ENCODE measurements around the gene AQP3.
"Not testable (repeated sequence)": the region's sequence is repeated elsewhere in the genome, so short reads cannot be mapped to it uniquely, and the experiment has no call there.

The AQP3 gene

GRCh38 chr9:33440204-33440603, 7.2 kb downstream of the AQP3 start:
- FAIRE-seq, result no peak

DNA sequence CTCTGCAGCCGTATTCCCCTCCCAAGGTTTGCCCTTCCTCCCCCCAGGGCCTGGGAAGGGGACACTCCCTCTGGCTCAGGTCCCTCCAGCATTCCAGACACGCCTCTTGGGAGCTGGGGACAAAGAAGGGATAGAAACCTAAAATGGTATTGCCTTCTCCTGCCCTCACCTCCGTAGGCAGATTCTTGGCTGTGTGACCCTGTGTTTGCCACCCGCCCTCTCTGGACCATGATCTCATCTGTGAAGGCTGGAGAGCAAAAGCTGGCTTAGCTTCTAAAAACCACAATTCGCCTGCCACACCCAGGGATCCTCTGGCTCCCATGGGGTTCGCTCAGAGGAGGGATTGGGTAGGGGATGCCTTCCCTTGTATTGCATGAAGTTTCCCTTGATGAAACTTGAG, 7.7 kb downstream of the AQP3 start:
- no peak for FAIRE-seq

GRCh38 chr9:33438926-33439680, 8.3 kb downstream of the AQP3 start:
- FAIRE-seq, result no peak

- FAIRE-seq, result no peak
Observed at GRCh38 chr9:33437898-33438297, 9.5 kb downstream of the AQP3 start.

DNA sequence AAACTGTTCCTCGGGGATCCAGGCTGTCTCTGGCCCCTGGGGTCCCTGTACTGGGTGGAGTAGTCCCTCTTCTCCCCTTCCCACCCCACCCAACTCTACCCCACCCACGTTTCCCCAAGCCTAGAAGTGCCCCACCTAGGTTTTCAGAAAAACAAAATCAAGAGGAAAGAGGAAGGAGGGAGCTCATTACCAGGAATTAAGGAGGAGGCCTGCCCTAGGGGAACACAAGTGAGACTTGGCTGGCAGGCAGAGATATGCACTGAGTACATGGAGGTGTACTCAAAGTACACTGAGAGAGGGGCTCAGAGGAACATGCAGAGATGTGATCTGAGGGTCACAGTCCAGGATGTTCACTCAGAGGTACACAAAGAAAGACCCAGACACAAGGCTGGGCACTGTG, 10.2 kb downstream of the AQP3 start:
- no peak for FAIRE-seq

- FAIRE-seq, result no peak
Observed at GRCh38 chr9:33436445-33436844, 10.9 kb downstream of the AQP3 start.

DNA sequence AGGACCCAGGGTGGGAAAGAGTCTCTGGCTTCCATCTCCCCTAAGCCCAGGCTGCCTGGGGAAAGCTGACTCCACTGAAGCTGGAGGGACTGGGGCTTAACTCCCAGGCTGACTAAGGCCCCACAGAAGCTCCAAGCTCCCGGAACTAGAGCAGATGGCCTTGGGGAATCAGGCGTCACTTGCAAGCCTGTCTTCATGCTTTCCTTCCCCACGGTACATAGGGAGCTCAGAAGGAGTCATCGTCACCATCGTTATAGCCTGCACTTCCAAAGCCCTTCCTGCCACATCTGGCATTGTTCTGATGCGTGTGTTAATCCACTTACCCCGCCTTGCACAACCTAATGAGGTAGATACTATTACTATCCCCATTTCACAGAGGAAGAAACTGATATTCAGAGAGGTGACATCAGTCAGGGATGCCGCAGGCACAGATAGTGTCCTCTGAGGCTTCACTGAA, 11.5 kb downstream of the AQP3 start:
- no peak for FAIRE-seq

GRCh38 chr9:33434317-33435105, 12.9 kb downstream of the AQP3 start:
- FAIRE-seq, result no peak

- no peak for FAIRE-seq
Observed at GRCh38 chr9:33433871-33434270, 13.5 kb downstream of the AQP3 start.

DNA sequence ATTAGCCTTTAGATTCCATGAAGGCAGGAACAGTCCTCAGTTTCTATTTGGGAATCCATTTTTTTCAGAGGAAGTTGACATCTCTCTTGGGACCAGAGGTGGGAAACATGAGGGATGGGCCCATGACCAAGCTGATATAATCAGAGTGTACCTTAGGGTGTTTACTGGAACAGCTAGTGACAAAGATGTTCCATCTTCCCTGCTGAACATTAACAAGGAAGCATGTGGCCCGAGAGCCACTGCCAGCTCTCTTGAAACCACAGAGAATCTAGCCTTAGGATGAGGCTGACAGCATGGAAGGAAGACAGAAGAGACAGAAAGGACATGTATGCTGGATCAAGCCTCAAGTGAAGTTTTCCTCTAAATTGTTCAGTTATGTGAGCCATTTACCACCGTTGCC, 16.0 kb downstream of the AQP3 start:
- no peak for FAIRE-seq

DNA sequence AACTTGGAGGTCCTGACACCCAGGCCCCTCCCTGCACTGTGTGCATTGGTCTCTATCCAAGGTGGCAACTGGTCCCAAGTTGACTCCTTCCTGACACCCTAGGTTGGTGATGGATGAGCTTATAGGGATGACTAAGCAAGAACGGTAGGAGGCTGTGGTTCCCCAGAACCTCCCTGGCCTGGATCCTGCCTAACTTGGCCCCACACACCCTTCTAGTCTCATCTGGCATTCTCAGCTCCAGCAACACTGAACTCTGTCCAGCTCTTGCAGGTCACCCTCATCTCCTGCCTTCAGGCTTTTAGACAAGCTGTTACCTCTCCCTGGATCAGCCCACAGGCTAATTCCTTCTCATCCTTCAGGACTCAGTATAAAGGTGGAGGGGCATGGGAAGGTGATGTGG, 16.5 kb downstream of the AQP3 start:
- FAIRE-seq, result no peak

- FAIRE-seq, result no peak
Observed at GRCh38 chr9:33429256-33429985, 18.0 kb downstream of the AQP3 start.

GRCh38 chr9:33426843-33427293, 20.5 kb downstream of the AQP3 start:
- no peak for FAIRE-seq

GRCh38 chr9:33425128-33425533, 22.3 kb downstream of the AQP3 start:
- no peak for FAIRE-seq

DNA sequence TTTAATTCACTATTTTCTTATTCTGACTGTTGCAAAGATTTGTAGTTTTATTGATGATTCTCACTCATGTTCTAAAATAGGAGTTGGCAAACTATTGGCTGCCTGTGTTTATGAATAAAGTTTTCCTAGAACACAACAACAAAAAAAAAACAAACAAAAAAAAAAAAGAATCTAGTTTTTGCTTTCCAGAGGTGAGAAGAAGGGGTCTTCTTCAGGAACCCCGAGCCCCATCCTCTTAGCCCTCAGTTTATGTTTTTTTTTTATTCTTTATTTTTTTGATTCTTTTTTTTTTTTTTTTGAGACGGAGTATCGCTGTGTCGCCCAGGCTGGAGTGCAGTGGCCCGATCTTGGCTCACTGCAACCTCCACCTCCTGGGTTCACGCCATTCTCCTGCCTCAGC, 22.9 kb downstream of the AQP3 start:
- not testable (repeated sequence) for FAIRE-seq

DNA sequence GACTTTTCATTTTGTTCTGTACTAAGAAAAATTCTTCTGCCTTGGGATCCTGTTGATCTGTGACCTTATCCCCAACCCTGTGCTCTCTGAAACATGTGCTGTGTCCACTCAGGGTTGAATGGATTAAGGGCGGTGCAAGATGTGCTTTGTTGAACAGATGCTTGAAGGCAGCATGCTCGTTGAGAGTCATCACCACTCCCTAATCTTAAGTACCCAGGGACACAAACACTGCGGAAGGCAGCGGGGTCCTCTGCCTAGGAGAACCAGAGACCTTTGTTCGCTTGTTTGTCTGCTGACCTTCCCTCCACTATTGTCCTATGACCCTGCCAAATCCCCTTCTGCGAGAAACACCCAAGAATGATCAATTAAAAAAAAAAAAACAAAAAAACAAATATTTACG, 23.4 kb downstream of the AQP3 start:
- not testable (repeated sequence) for FAIRE-seq

DNA sequence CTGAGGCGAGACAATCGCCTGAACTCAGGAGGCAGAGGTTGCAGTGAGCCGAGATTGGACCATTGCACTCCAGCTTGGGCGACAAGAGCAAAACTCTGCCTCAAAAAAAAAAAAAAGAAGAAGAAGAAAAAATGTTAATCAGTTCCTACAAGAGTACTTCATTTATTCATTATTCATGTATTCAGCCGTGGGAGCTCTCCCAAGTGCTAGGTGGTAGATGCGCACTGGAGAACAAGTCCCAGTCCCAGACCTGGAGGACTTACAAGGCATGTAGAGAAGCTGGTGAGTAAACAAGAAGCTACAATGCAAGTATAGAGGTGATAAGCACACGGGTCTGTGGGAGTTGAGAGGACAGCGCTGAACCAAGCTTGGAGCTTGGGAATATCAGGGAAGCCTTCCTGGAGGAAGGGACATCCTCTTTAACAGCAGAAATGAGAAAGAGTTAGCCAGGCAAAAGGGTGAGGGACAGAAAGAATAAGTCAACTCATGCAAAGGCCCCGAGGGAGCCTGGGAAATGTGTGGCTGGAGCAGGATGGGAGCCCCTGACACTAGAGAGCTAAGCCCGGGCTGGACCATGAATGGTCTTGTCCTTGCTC, 27.6 kb downstream of the AQP3 start:
- no peak for FAIRE-seq

DNA sequence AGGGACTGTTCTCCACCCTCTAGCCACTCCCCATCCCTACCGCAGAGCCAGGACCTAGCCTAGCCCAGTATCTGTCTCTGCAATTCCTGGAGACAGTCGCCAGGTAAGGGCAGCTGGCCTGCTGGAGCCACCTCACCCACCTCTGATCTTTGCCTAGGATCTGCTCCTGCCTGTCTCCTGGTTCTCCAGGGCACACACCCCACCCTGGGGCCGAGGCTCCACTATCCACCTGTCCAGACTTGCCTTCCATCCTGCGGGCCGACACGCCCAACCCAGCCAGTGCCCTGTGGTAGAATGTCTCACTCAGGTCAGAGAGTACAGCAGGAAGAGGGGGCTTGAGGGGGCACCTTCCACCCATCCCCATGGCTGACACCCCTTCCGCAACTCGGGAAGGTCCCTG, 29.3 kb downstream of the AQP3 start:
- no peak for FAIRE-seq

DNA sequence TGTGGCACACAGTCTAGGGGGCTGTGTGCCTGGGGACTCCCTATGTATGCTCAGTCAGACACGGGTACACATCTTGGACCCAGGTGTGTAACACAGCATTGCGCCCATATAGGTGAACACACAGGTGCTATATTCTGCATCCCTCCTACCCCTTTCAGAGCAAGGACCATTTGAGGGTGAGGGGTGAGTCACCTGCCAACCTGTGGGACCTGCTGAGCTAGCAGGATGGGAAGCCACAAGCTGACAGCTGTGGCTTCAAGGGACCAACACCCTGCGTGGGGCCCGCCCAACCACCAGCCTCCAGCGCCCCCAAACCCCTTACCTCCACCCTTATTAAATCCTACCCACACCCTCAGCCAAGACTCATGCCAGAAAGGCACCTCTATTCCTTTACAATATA, 30.4 kb downstream of the AQP3 start:
- FAIRE-seq, result no peak

- FAIRE-seq, result no peak
Observed at GRCh38 chr9:33415501-33416038, 31.8 kb downstream of the AQP3 start.

- no peak for FAIRE-seq
Observed at GRCh38 chr9:33414889-33415500, 32.4 kb downstream of the AQP3 start.

GRCh38 chr9:33414268-33414667, 33.1 kb downstream of the AQP3 start:
- no peak for FAIRE-seq

Measured in endometrium (tissue), 2 donors.